H9 (cell line): Measurements from ENCODE around the gene CLDN34. TPM values are rescaled to one million over a fixed set of nuclear protein-coding genes. Genes with fewer than 3 reads are reported as not detected.

Experiments
- DNase-seq: peaks from one replicate; pipeline ENCODE4 v3.0.0-alpha.2; 2017
- H2AFZ ChIP-seq: one replicate; pipeline ENCODE4 v1.6.1; 2013; ENCODE audit warnings: mild to moderate bottlenecking, low read length, control low read depth, moderate library complexity
- H2AK5ac ChIP-seq: 2 replicates; pipeline ENCODE4 v1.6.1; 2013; ENCODE audit warnings: low read length, control low read depth, mixed read lengths; ENCODE audit not compliant: insufficient read length
- H2BK120ac ChIP-seq: one replicate; pipeline ENCODE4 v1.6.1; 2013; ENCODE audit warnings: low read depth, mild to moderate bottlenecking, low read length, control low read depth, inconsistent platforms; ENCODE audit not compliant: poor library complexity, severe bottlenecking
- H2BK12ac ChIP-seq: 2 replicates; pipeline ENCODE4 v1.6.1; 2013; ENCODE audit warnings: low read length, control low read depth, mixed read lengths, low read depth; ENCODE audit not compliant: insufficient read length
- H2BK15ac ChIP-seq: 2 replicates; pipeline ENCODE4 v1.6.1; 2013; ENCODE audit warnings: low read depth, low read length, control low read depth
- H2BK20ac ChIP-seq: one replicate; pipeline ENCODE4 v1.6.1; 2013; ENCODE audit warnings: low read depth, mild to moderate bottlenecking, low read length, control low read depth, inconsistent platforms; ENCODE audit not compliant: poor library complexity, severe bottlenecking
- H2BK5ac ChIP-seq: 2 replicates; pipeline ENCODE4 v1.6.1; 2013; ENCODE audit warnings: low read length, control low read depth, mixed read lengths; ENCODE audit not compliant: insufficient read length
- H3K14ac ChIP-seq: 2 replicates; pipeline ENCODE4 v1.6.1; 2013; ENCODE audit warnings: low read length, control low read depth; ENCODE audit not compliant: insufficient read depth
- H3K18ac ChIP-seq: 2 replicates; pipeline ENCODE4 v1.6.1; 2013; ENCODE audit warnings: low read depth, mild to moderate bottlenecking, mixed read lengths, low read length, control low read depth; ENCODE audit not compliant: insufficient read length
- H3K23ac ChIP-seq: 2 replicates; pipeline ENCODE4 v1.6.1; 2013; ENCODE audit warnings: low read length, control low read depth, mixed read lengths, low read depth; ENCODE audit not compliant: insufficient read length
- H3K23me2 ChIP-seq: 2 replicates; pipeline ENCODE4 v1.6.1; 2013; ENCODE audit warnings: low read depth, mild to moderate bottlenecking, mixed read lengths, low read length, control low read depth; ENCODE audit not compliant: insufficient read length, poor library complexity, severe bottlenecking
- H3K27ac ChIP-seq: 2 replicates; pipeline ENCODE4 v1.5.1; 2013; ENCODE audit warnings: low read length, control low read depth, mixed read lengths, low read depth; ENCODE audit not compliant: insufficient read length
- H3K27me3 ChIP-seq: 2 replicates; pipeline ENCODE4 v1.6.1; 2013; ENCODE audit warnings: low read length, control low read depth, inconsistent platforms; ENCODE audit not compliant: insufficient read depth
- H3K4ac ChIP-seq: 2 replicates; pipeline ENCODE4 v1.6.1; 2013; ENCODE audit warnings: low read depth, mild to moderate bottlenecking, control low read depth, inconsistent platforms, low read length, moderate library complexity
- H3K4me1 ChIP-seq: 2 replicates; pipeline ENCODE4 v1.6.1; 2013; ENCODE audit warnings: low read length, control low read depth, inconsistent platforms; ENCODE audit not compliant: insufficient read depth
- H3K4me2 ChIP-seq: 2 replicates; pipeline ENCODE4 v1.6.1; 2013; ENCODE audit warnings: low read length, control low read depth, mixed read lengths; ENCODE audit not compliant: insufficient read length, insufficient read depth
- H3K56ac ChIP-seq: 2 replicates; pipeline ENCODE4 v1.6.1; 2013; ENCODE audit warnings: low read depth, mild to moderate bottlenecking, mixed read lengths, low read length, control low read depth; ENCODE audit not compliant: insufficient read length
- H3K79me1 ChIP-seq: 2 replicates; pipeline ENCODE4 v1.6.1; 2013; ENCODE audit warnings: low read depth, mild to moderate bottlenecking, moderate library complexity, low read length, control low read depth, inconsistent platforms; ENCODE audit not compliant: insufficient read depth, poor library complexity, severe bottlenecking
- H3K79me2 ChIP-seq: 2 replicates; pipeline ENCODE4 v1.6.1; 2013; ENCODE audit warnings: low read length, control low read depth, inconsistent platforms; ENCODE audit not compliant: insufficient read depth
- H3K9ac ChIP-seq: 2 replicates; pipeline ENCODE4 v1.6.1; 2013; ENCODE audit warnings: low read length, control low read depth, mixed read lengths; ENCODE audit not compliant: insufficient read length; ENCODE audit errors: extremely low read depth
- H3K9me3 ChIP-seq: one replicate; pipeline ENCODE4 v1.6.1; 2013; ENCODE audit warnings: low read depth, low read length, inconsistent platforms; ENCODE audit not compliant: control insufficient read depth
- H3T11ph ChIP-seq: one replicate; pipeline ENCODE4 v1.6.1; 2013; ENCODE audit warnings: mild to moderate bottlenecking, low read length, control low read depth, inconsistent platforms
- H4K20me1 ChIP-seq: one replicate; pipeline ENCODE4 v1.6.1; 2013; ENCODE audit not compliant: control insufficient read depth, insufficient read length, insufficient read depth
- H4K5ac ChIP-seq: 2 replicates; pipeline ENCODE4 v1.6.1; 2013; ENCODE audit warnings: low read depth, mild to moderate bottlenecking, mixed read lengths, low read length, control low read depth; ENCODE audit not compliant: insufficient read length
- H4K8ac ChIP-seq: replicated peaks from 2 replicates; pipeline ENCODE4 v1.6.1; 2013; ENCODE audit warnings: low read length, control low read depth, mixed read lengths, low read depth; ENCODE audit not compliant: insufficient read length
- H4K91ac ChIP-seq: 2 replicates; pipeline ENCODE4 v1.6.1; 2013; ENCODE audit warnings: low read depth, mild to moderate bottlenecking, moderate library complexity, mixed read lengths, low read length, control low read depth; ENCODE audit not compliant: insufficient read length
- H3K27ac Mint-ChIP-seq, 3 experiments: 2 replicates in 2 of 3; 3 replicates in 1 of 3; pipeline ENCODE4 v1.8.0; 2020 to 2021; ENCODE audit warnings: mixed read lengths in 3 of 3, mild to moderate bottlenecking in 1 of 3, moderate library complexity in 1 of 3
- H3K27me3 Mint-ChIP-seq: 2 replicates; pipeline ENCODE4 v1.8.0; 2021; ENCODE audit warnings: low read depth, mild to moderate bottlenecking, moderate library complexity, mixed read lengths
- H3K36me3 Mint-ChIP-seq, 3 experiments: 2 replicates in 2 of 3; 3 replicates in 1 of 3; pipeline ENCODE4 v1.8.0; 2020 to 2021; ENCODE audit warnings: low read depth in 3 of 3, mixed read lengths in 3 of 3; ENCODE audit not compliant: insufficient read depth in 1 of 3
- H3K4me1 Mint-ChIP-seq, 2 experiments: 2 replicates each; pipeline ENCODE4 v1.8.0; 2020; ENCODE audit warnings: mixed read lengths in 2 of 2
- H3K4me3 Mint-ChIP-seq, 2 experiments: 2 replicates in 1 of 2; 3 replicates in 1 of 2; pipeline ENCODE4 v1.8.0; 2020 to 2021; ENCODE audit warnings: mild to moderate bottlenecking in 2 of 2, mixed read lengths in 2 of 2, moderate library complexity in 1 of 2
- H3K9me3 Mint-ChIP-seq, 2 experiments: 2 replicates in 1 of 2; 3 replicates in 1 of 2; pipeline ENCODE4 v1.8.0; 2020; ENCODE audit warnings: mild to moderate bottlenecking in 2 of 2, mixed read lengths in 2 of 2, moderate library complexity in 1 of 2
- WGBS: extraction: QIAGEN DNeasy Blood & Tissue Kit; methylation state at CpG from one replicate; pipeline ENCODE4 v1.1.7; 2013; ENCODE audit warnings: missing lambda C conversion rate, low lambda C conversion rate, mixed read lengths; ENCODE audit not compliant: insufficient read length; ENCODE audit errors: extremely low coverage; 5-methylcytosine and 5-hydroxymethylcytosine counted together
- total RNA-seq: library from RNA; stranded (reverse); gene quantifications from 2 replicates; pipeline ENCODE4 v1.2.1, GENCODE V29; 2021
- TF ChIP-seq, protein P1 (sequence below): fragments of 200-600 bp; sonication (generic); conservative IDR thresholded peaks from 3 replicates; pipeline ENCODE4 v1.8.0; 2021; ENCODE audit warnings: antibody characterized with exemption, mild to moderate bottlenecking

The CLDN34 gene
- total RNA-seq, 1 experiment from 2014 or later, result 0.39 TPM

DNA sequence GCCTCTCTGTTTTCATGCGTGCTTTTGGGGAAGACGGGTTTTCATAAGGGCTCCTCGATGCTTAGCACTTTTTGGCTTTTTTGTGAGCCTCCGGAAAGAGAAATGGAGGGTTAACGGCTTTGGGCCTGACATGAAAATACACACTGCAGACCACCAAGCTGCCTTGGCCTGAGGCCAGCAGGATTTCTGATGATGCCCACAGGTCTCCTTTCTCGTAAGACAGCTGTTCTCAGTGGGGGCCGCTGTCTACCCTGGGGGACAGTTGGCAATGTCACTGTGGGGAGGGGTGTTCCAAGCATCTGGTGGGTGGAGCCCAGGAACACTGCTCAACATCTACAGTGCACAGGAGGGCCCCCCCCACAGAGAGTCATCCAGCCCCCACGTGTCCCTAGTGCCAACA, 29.4 kb upstream of the CLDN34 start:
- H4K91ac ChIP-seq, result no peak overlapping the region
- no peak overlapping the region for H2BK12ac ChIP-seq
- Mint-ChIP-seq H3K9me3 (peaks cover 13 to 49% of the 10 kb centered on the region in 2 experiments), H3K4me1 (peaks cover 5 to 10% of the 10 kb centered on the region in 2 experiments), H3K36me3 (peaks cover 43 to 54% (median 51%) of the 10 kb centered on the region in 3 experiments), H3K4me3 (no peak overlapping the region), H3K27ac (no peak overlapping the region), H3K27me3 (no peaks in the 10 kb centered on the region)
- no peak overlapping the region for H3K27ac ChIP-seq
- no peak overlapping the region for H3T11ph ChIP-seq
- no CpG with 5 or more reads among the region's 8 CpGs for WGBS
- no peaks in the 10 kb centered on the region for H3K23me2 ChIP-seq
- no peaks in the 10 kb centered on the region for H3K9me3 ChIP-seq
- DNase-seq, result no peak
- H3K79me2 ChIP-seq, result no peaks in the 10 kb centered on the region
- H2AK5ac ChIP-seq, result no peak overlapping the region
- H3K23ac ChIP-seq, result no peak overlapping the region
- H3K27me3 ChIP-seq, result no peaks in the 10 kb centered on the region
- H4K20me1 ChIP-seq, result no peaks in the 10 kb centered on the region
- H2BK20ac ChIP-seq, result no peak overlapping the region
- H3K18ac ChIP-seq, result no peak overlapping the region
- no peaks in the 10 kb centered on the region for H3K79me1 ChIP-seq
- H3K4me2 ChIP-seq, result no peak overlapping the region
- H2BK120ac ChIP-seq, result no peak overlapping the region
- H2BK15ac ChIP-seq, result no peak overlapping the region
- H3K56ac ChIP-seq, result no peak overlapping the region
- H2BK5ac ChIP-seq, result no peak overlapping the region
- no peak overlapping the region for H3K9ac ChIP-seq
- no peak overlapping the region for H3K14ac ChIP-seq
- no peak overlapping the region for H4K8ac ChIP-seq
- H3K4ac ChIP-seq, result no peak overlapping the region
- H4K5ac ChIP-seq, result no peak overlapping the region
- TF ChIP-seq, protein P1, sequence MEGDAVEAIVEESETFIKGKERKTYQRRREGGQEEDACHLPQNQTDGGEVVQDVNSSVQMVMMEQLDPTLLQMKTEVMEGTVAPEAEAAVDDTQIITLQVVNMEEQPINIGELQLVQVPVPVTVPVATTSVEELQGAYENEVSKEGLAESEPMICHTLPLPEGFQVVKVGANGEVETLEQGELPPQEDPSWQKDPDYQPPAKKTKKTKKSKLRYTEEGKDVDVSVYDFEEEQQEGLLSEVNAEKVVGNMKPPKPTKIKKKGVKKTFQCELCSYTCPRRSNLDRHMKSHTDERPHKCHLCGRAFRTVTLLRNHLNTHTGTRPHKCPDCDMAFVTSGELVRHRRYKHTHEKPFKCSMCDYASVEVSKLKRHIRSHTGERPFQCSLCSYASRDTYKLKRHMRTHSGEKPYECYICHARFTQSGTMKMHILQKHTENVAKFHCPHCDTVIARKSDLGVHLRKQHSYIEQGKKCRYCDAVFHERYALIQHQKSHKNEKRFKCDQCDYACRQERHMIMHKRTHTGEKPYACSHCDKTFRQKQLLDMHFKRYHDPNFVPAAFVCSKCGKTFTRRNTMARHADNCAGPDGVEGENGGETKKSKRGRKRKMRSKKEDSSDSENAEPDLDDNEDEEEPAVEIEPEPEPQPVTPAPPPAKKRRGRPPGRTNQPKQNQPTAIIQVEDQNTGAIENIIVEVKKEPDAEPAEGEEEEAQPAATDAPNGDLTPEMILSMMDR, result no peak
- H2AFZ ChIP-seq, result no peak overlapping the region
- no peaks in the 10 kb centered on the region; the same call in 1 of the 2 replicates for H3K4me1 ChIP-seq
